Daoy (cell line): ENCODE measurements around the gene SMPD3. TPM values are rescaled to one million over a fixed set of nuclear protein-coding genes. Genes with fewer than 3 reads are reported as not detected.
A peak's percentile ranks its signal among the peaks of the same experiment; 100 is the strongest.

Source experiments
- DNase-seq: peaks from one replicate; pipeline ENCODE4 v3.0.0-alpha.2; 2015; ENCODE audit warnings: low read depth
- total RNA-seq: library from RNA; depleted of rRNA; stranded (reverse); fragments of >200 nt; shearing (Covaris generic); gene quantifications from 2 replicates; pipeline ENCODE4 v1.2.3, GENCODE V29; 2014

Gene SMPD3
- total RNA-seq, 1 experiment from 2014 or later = 0.17 TPM

GRCh38 chr16:68434624-68435210 lies 13.6 kb downstream of the SMPD3 start:
- DNase-seq = no peak

DNA sequence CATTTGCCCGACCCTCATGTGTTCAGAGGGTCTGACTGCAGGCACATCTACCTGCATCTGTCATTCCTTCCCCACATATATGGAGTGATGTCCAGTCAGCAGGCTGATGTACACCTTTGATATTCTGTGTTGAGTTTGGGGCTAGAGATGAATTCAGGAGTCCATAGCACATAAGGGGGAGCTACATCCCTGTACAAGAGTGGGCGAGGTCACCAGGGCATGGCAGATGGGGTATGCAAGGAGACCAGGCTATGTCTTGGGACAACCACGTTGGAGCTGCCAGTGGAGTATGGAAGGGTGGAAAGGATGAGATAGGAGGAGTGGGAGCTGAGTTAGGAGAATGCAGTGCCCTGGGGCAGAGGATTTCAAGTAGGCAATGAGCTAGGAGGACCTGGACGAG lies 15.0 kb downstream of the SMPD3 start:
- DNase-seq = no peak

GRCh38 chr16:68432701-68433100 lies 15.6 kb downstream of the SMPD3 start:
- DNase-seq = no peak

- no peak for DNase-seq
Measured at GRCh38 chr16:68429076-68429854, 19.0 kb downstream of the SMPD3 start.

GRCh38 chr16:68427649-68428303 lies 20.5 kb downstream of the SMPD3 start:
- DNase-seq = no peak

DNA sequence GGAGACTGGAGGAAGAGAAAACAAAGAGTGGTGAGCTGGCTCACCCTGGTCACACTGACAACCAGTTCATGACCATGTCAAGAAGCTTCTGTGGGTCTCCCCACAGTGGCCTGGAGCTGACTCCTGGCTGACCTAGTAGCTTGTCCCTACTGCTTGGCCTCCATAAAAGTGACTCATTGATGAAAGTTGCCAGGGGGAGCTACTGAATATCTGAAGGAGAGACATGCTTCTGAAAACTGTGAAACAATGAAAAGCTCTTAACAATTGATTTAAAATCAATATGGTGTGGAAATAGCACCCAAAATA lies 22.0 kb downstream of the SMPD3 start:
- no peak for DNase-seq

GRCh38 chr16:68425498-68426346 lies 22.6 kb downstream of the SMPD3 start:
- DNase-seq = no peak

- no peak for DNase-seq
Measured at GRCh38 chr16:68423771-68424170, 24.5 kb downstream of the SMPD3 start.

DNA sequence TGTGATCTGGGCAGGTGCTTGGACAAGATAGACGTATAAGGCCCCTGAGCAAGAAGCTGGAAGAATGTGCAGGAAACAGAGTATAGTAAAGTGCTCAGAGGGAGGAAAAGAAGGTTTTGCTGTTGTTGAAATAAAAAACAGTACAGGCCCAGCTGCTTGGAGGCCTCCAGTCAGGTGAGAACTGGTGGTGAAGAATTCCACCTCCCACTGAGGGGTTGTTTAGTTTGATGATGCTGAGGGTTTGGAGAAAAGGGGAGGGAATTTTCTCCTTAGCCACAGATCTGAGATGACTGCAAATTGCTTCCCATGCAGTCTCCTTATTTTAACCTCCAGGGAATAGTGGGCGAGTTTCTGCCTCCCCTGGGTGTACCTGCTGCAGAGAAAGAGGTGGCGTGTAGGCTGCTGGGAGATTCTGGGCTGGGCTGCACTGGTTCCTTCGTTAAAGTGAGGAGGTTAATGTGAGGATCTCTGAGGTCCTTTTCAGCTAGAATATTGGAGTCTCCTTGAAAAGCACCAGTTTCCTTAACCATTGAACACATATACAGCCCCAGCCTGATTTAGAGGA lies 25.8 kb downstream of the SMPD3 start:
- no peak for DNase-seq

- DNase-seq = no peak
Measured at GRCh38 chr16:68421076-68421475, 27.2 kb downstream of the SMPD3 start.

DNA sequence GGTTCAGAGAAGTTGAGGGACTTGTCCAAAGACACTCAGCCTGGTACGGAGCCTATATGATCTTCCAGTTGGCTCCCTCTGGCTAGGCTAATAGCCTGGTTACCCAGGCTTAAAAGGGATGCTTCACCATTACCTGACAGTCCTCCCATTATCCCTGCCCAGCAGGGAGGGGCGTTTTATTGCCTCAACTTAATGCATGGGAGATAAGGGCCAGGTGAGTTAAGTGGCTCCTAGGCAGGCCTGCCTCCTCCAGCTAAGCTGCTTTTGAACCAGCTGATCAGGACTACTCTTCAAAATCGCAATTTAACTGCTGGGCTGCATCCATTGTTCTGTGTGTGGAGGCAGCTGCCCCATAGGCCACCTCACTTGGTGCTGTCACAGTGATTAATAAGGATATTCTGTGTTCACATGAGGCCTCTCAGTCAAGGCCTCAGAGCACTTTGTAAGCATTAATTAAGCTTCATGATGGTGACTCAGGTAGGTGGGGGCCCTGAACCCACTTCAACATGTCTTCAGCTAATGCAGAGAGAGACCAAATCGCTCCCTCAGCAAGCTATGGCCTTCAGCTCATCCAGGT lies 27.9 kb downstream of the SMPD3 start:
- no peak for DNase-seq

GRCh38 chr16:68417711-68418301 lies 30.5 kb downstream of the SMPD3 start:
- DNase-seq = peak; percentile 59

GRCh38 chr16:68416057-68417046 lies 32.0 kb downstream of the SMPD3 start:
- DNase-seq = no peak

GRCh38 chr16:68414581-68414980 lies 33.7 kb downstream of the SMPD3 start:
- no peak for DNase-seq

DNA sequence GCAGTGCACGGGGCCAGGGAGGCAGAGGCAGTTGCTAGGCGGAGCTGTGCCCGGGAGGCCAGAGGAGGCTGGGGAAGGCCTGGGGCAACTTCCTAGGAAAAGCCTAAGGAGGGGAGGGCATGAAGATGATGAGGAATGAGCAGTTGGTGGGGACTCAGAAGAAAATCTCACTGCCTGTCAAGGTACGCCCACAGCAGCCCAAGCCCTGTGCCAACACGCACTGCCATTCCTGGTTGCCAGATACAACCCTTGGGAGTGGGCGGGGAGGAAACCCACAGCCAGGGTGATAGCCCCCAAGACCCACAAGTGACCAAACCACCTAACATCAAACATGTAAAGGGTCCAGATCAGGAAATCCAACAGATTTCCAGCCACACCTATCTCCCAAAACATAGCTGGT lies 36.2 kb downstream of the SMPD3 start:
- DNase-seq = no peak

DNA sequence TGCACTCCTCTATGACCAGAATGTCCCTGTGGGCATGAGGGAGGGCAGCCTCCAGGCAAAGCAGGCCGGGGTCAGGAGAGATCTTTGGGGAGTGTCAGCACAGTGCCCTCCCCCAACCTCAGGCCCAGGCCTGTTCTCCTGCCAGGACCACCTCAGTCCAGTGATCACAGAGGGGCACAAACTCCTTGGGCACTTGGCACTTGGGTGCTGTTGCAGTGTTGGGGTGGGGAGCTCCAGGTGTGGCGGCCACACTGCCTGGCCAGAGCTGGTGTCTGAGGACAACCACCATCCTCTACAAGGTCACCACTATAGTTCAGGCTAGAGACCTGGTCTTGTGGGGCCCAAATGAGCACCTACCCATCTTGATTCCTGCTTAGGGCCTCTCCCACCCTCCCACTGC lies 37.2 kb downstream of the SMPD3 start:
- no peak for DNase-seq

DNA sequence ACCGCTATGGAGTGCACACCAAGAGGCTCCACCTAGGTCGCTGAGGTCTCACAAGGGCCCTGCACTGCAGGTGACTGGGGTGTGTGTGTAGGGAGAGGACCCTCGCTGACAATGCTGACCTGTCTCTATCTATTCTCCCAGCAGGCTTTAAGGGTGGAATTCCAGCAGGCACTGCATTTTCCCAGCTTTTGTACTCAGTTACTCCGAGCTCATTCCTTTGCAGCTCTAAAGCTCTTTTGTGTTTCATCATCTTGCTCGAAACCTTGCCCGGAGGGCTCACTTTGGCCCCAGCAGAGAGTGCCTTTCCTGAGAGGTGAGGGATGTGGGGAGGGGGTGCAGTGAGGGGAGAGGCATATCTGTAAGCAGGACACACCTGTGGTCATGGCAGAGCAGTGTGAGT lies 39.3 kb downstream of the SMPD3 start:
- no peak for DNase-seq

DNA sequence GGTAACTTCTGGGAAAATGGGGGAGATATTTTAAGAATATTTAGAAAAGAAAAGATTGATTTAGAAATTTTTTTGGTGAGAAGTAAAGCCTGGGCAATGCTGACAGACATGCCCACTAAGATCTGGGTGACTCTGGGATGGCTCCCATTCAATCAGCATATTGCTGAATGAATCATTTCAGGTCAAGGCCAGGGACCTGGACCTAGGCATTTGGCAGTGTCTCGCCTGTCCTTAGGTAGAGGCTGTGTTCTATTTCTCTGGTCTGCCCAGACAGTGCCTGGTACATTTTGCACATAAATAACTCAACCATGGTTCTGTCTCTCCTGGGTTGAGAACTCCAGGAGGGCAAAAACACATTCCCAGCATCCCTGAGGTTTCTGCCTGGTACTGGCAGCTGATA lies 39.9 kb downstream of the SMPD3 start:
- DNase-seq = no peak

- DNase-seq = no peak
Measured at GRCh38 chr16:68406458-68407152, 41.7 kb downstream of the SMPD3 start.
